ENCODE data around the gene SRA1. TPM values are rescaled to one million over a fixed set of nuclear protein-coding genes. Genes with fewer than 3 reads are reported as not detected.

The SRA1 gene
- total RNA-seq, 1 donor, result 40.6 TPM

GRCh38 chr5:140540227-140540626 lies 17.0 kb downstream of the SRA1 start:
- no peak for DNase-seq (ENCODE audit: low read depth)
- no peak for TF ChIP-seq CTCF (IDR thresholded peaks at IDR 0.05; ENCODE audit: insufficient read depth, low read depth, low read length)
- H3K4me3 ChIP-seq (ENCODE audit: low read depth, low read length), result no peak overlapping the region

GRCh38 chr5:140524003-140524402 lies 33.3 kb downstream of the SRA1 start:
- no peak for TF ChIP-seq CTCF (IDR thresholded peaks at IDR 0.05; ENCODE audit: insufficient read depth, low read depth, low read length)

GRCh38 chr5:140513124-140513523 lies 44.1 kb downstream of the SRA1 start:
- DNase-seq (ENCODE audit: low read depth), result no peak
- H3K4me3 ChIP-seq (ENCODE audit: low read depth, low read length), result no peak overlapping the region
- no peak for TF ChIP-seq CTCF (IDR thresholded peaks at IDR 0.05; ENCODE audit: insufficient read depth, low read depth, low read length)

More at GRCh38 chr5:140524003-140524402, 33.3 kb downstream of the SRA1 start:
- H3K4me3 ChIP-seq (ENCODE audit: low read depth, low read length), result no peak overlapping the region
- DNase-seq (ENCODE audit: low read depth), result no peak

- H3K4me3 ChIP-seq (ENCODE audit: low read depth, low read length), result no peak overlapping the region
- no peak for DNase-seq (ENCODE audit: low read depth)
- no peak for TF ChIP-seq CTCF (IDR thresholded peaks at IDR 0.05; ENCODE audit: insufficient read depth, low read depth, low read length)
These were observed 47.4 kb downstream of the SRA1 start for GRCh38 chr5:140509898-140510297.

GRCh38 chr5:140502834-140503233 lies 54.4 kb downstream of the SRA1 start:
- no peak for TF ChIP-seq CTCF (IDR thresholded peaks at IDR 0.05; ENCODE audit: insufficient read depth, low read depth, low read length)
- no peak overlapping the region for H3K4me3 ChIP-seq (ENCODE audit: low read depth, low read length)
- DNase-seq (ENCODE audit: low read depth), result no peak

Small RNA genes lying within 50 kb of the gene (small RNA-seq; reads per million reads assigned to genes)
- gene RF00279 (not detected), gene RF00443 (not detected)

Other genes starting within 250 kb of the SRA1 start
- gene HBEGF, start 210.9 kb downstream of the SRA1 start, total RNA-seq, result 7.4 and 9.5 TPM in 2 replicates
- gene SLC4A9, start 197.3 kb downstream of the SRA1 start, total RNA-seq, result not detected in 2 replicates
- gene ANKHD1, start 155.6 kb downstream of the SRA1 start, total RNA-seq, result 64.8 and 66.0 TPM in 2 replicates
- gene EIF4EBP3, start 9.8 kb downstream of the SRA1 start, total RNA-seq, result 0.32 and 0.86 TPM in 2 replicates
- gene APBB3, start 7.1 kb upstream of the SRA1 start, total RNA-seq, result 11.9 and 14.7 TPM in 2 replicates
- gene SLC35A4, start 7.4 kb upstream of the SRA1 start, total RNA-seq, result 11.9 and 13.8 TPM in 2 replicates
- 0.97 and 2.2 TPM in 2 replicates for gene CD14, start 75.7 kb upstream of the SRA1 start, total RNA-seq
- gene TMCO6, start 82.0 kb upstream of the SRA1 start, total RNA-seq, result 7.7 and 8.6 TPM in 2 replicates
- 36.7 and 39.7 TPM in 2 replicates for gene NDUFA2, start 90.2 kb upstream of the SRA1 start, total RNA-seq
- 65.6 and 71.2 TPM in 2 replicates for gene IK, start 90.4 kb upstream of the SRA1 start, total RNA-seq
- gene WDR55, start 107.4 kb upstream of the SRA1 start, total RNA-seq, result 30.9 and 41.5 TPM in 2 replicates
- 0.32 TPM in 1 of 2 replicates, not detected in the other for gene DND1, start 116.1 kb upstream of the SRA1 start, total RNA-seq
- gene HARS1, start 133.9 kb upstream of the SRA1 start, total RNA-seq, result 52.2 and 56.4 TPM in 2 replicates
- 29.6 and 32.0 TPM in 2 replicates for gene HARS2, start 134.0 kb upstream of the SRA1 start, total RNA-seq
- 35.1 and 47.1 TPM in 2 replicates for gene ZMAT2, start 143.0 kb upstream of the SRA1 start, total RNA-seq
- gene PCDHA1, start 228.7 kb upstream of the SRA1 start, total RNA-seq, result under 0.01 TPM in 1 of 2 replicates, not detected in the other
- under 0.01 TPM in 2 replicates for gene PCDHA2, start 237.4 kb upstream of the SRA1 start, total RNA-seq
- gene PCDHA3, start 243.6 kb upstream of the SRA1 start, total RNA-seq, result under 0.01 and 0.32 TPM in 2 replicates
- 0.32 and 0.43 TPM in 2 replicates for gene PCDHA4, start 249.6 kb upstream of the SRA1 start, total RNA-seq

Measured in fibroblast of villous mesenchyme (primary cell).